ENCODE results near the gene VWA3A.

DNA sequence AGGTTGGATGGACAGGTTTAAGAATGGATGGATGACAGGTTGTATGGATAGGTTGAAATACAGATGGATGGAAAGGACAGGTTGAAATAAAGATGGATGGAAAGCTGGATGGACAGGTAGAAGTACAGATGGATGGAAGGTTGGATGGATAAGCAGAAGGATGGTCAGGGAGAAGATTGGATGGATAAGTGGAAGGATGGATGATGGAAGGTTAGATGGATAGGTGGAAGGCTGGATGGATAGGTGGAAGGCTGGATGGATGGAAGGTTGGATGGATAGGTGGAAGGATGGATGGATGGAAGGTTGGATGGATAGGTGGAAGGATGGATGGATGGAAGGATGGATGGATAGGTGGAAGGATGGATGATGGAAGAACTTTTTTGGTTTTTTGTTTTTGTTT, 69.1 kb downstream of the VWA3A start:
- TF ChIP-seq EZH2 (IDR thresholded peaks at IDR 0.05; ENCODE audit: insufficient read depth, poor library complexity, severe bottlenecking) = no peak
- no peak for TF ChIP-seq EZH2phosphoT487 (IDR thresholded peaks at IDR 0.05; ENCODE audit: insufficient read depth, low read depth)
